K562 (cell line): ENCODE data around the gene SEMA4F. TPM values are rescaled to one million over a fixed set of nuclear protein-coding genes. Genes with fewer than 3 reads are reported as not detected.

Experiments used
- CEBPG ChIP-seq, 3 experiments: fragments of 200-800 bp in 1 of 3; sonication (Bioruptor generic) in 1 of 3; sonication (generic) in 1 of 3; formaldehyde crosslinking in 1 of 3; IDR thresholded peaks in 2 of 3; conservative IDR thresholded peaks in 1 of 3; 2 replicates each; pipeline versions ENCODE4 v1.6.1 to v1.8.0; 2016 to 2022; ENCODE audit warnings: missing compliant biosample characterization in 2 of 3, missing genetic modification characterization in 2 of 3, mild to moderate bottlenecking in 1 of 3, missing genetic modification reagents in 1 of 3
- DDX20 ChIP-seq: fragments of 450-650 bp; IDR thresholded peaks from 2 replicates; pipeline ENCODE4 v1.6.1; 2016; ENCODE audit warnings: missing genetic modification characterization, low read depth, mild to moderate bottlenecking, missing compliant biosample characterization, moderate library complexity
- FOXJ2 ChIP-seq: fragments of 200-800 bp; sonication (Bioruptor generic); IDR thresholded peaks from 2 replicates; pipeline ENCODE4 v1.6.1; 2016; ENCODE audit warnings: missing genetic modification characterization, missing compliant biosample characterization
- ILK ChIP-seq: fragments of 450-650 bp; IDR thresholded peaks from 2 replicates; pipeline ENCODE4 v1.6.1; 2016; ENCODE audit warnings: missing genetic modification characterization, low read depth, mild to moderate bottlenecking, missing compliant biosample characterization, moderate library complexity, borderline replicate concordance
- JUND ChIP-seq, 2 experiments: IDR thresholded peaks; 2 replicates in 1 of 2; 3 replicates in 1 of 2; pipeline ENCODE4 v1.6.1; 2011; ENCODE audit warnings: borderline replicate concordance in 2 of 2, low read depth in 2 of 2, low read length in 2 of 2, improper control_type of control experiment in 1 of 2, missing biosample characterization in 1 of 2, missing genetic modification characterization in 1 of 2, missing genetic modification reagents in 1 of 2
- KDM1A ChIP-seq, 2 experiments: fragments of 450-650 bp; IDR thresholded peaks; 2 replicates each; pipeline ENCODE4 v1.6.1; 2016; ENCODE audit warnings: mild to moderate bottlenecking in 2 of 2
- NCOA1 ChIP-seq: fragments of 450-650 bp; IDR thresholded peaks from 2 replicates; pipeline ENCODE4 v1.6.1; 2016; ENCODE audit warnings: low read depth
- NFIC ChIP-seq: fragments of 450-650 bp; IDR thresholded peaks from 2 replicates; pipeline ENCODE4 v1.6.1; 2017; ENCODE audit warnings: mild to moderate bottlenecking, inconsistent platforms
- SIN3B ChIP-seq: fragments of 450-650 bp; IDR thresholded peaks from 2 replicates; pipeline ENCODE4 v1.6.1; 2017; ENCODE audit warnings: low read depth, mild to moderate bottlenecking, moderate library complexity
- TBL1XR1 ChIP-seq, 2 experiments: IDR thresholded peaks; 2 replicates each; pipeline ENCODE4 v1.6.1; 2012; ENCODE audit warnings: improper control_type of control experiment in 2 of 2, low read length in 2 of 2, mild to moderate bottlenecking in 1 of 2
- USF2 ChIP-seq: sonication (generic); formaldehyde crosslinking; IDR thresholded peaks from 2 replicates; pipeline ENCODE4 v1.5.0; 2020; ENCODE audit warnings: missing genetic modification reagents
- VEZF1 ChIP-seq: fragments of 200-800 bp; sonication (Bioruptor generic); IDR thresholded peaks from 2 replicates; pipeline ENCODE4 v1.6.1; 2017; ENCODE audit warnings: missing genetic modification characterization, missing compliant biosample characterization
- ZNF551 ChIP-seq: fragments of 250-450 bp; sonication (Bioruptor Pico); IDR thresholded peaks from 2 replicates; pipeline ENCODE4 v1.5.0; 2021; ENCODE audit warnings: mild to moderate bottlenecking, moderate library complexity
- ZNF778 ChIP-seq: fragments of 450-650 bp; formaldehyde crosslinking; IDR thresholded peaks from 2 replicates; pipeline ENCODE4 v1.4.0; 2020; ENCODE audit warnings: mild to moderate bottlenecking, moderate library complexity
- polyA plus RNA-seq, 8 experiments: library from polyadenylated mRNA; depleted of rRNA in 4 of 8; stranded (reverse) in 5 of 8; unstranded in 3 of 8; fragments of >200 nt; fragmentation: Nextera tagmentation in 2 of 8; fragmentation: Illumina TruSeq in 1 of 8; extraction: Ambion mirVana in 2 of 8; extraction: Trizol in 1 of 8; gene quantifications; 2 replicates each; pipeline versions ENCODE4 v1.2.1 to v1.2.3, GENCODE V29; 2011 to 2014; ENCODE audit warnings: inconsistent platforms in 1 of 8, missing spikeins in 1 of 8
- total RNA-seq, 7 experiments: library from RNA; depleted of rRNA in 6 of 7; stranded (reverse); fragments of >200 nt in 6 of 7; fragmentation: Illumina TruSeq in 2 of 7; extraction: Trizol in 2 of 7; gene quantifications; 2 replicates each; pipeline versions ENCODE4 v1.2.1 to v1.2.3, GENCODE V29; 2011 to 2021; ENCODE audit warnings: low replicate concordance in 1 of 7

The SEMA4F gene
- total and polyA plus RNA-seq, 9 of the 15 experiments (the other 6 are each of a cell fraction or from before 2014, with no cell fraction given): 0.08 to 1.6 (median 0.33) TPM

- TF ChIP-seq CEBPG (CRISPR knock-in tag; IDR thresholded peaks at IDR 0.05) (no peak), CEBPG (tag; conservative IDR thresholded peaks at IDR 0.05 in 1 of 2, IDR thresholded peaks at IDR 0.05 in 1 of 2) (peak; percentile 17 to 23; a peak in 1 of 4 replicates), JUND (IDR thresholded peaks at IDR 0.05; ENCODE audit: borderline replicate concordance, low read depth, low read length) (no peak), JUND (tag; IDR thresholded peaks at IDR 0.05; ENCODE audit: borderline replicate concordance, low read depth, low read length) (no peak), TBL1XR1 (IDR thresholded peaks at IDR 0.05; ENCODE audit: low read length in 2 of 2) (no peak), SIN3B (no peak), NFIC (peak; percentile 44), NCOA1 (no peak), DDX20 (tag) (no peak), USF2 (CRISPR knock-in tag) (no peak), FOXJ2 (no peak), VEZF1 (no peak), ZNF551 (CRISPR knock-in tag) (no peak), KDM1A (IDR thresholded peaks at IDR 0.05) (0 out of 4 replicates have a peak, but pooled peaks have one; percentile 16 to 27), ILK (no peak), ZNF778 (CRISPR knock-in tag) (no peak)
Observed at GRCh38 chr2:74708883-74709282, 54.8 kb downstream of the SEMA4F start (continued).
